ENCODE measurements around the gene EPRS1. TPM values are rescaled to one million over a fixed set of nuclear protein-coding genes. Genes with fewer than 3 reads are reported as not detected.

EPRS1 gene
- total and polyA plus RNA-seq, 11 donors, result 35.1 to 91.3 (median 65.2) TPM

- intact Hi-C loops (cut with DNase I), result no loop called here
- 84 to 90% (median 87%) methylated on average over 2 of the region's 2 CpGs for WGBS, 4 donors
- Histone ChIP-seq H3K9me3 (no peaks in the 10 kb centered on the region), H3K27me3 (no peaks in the 10 kb centered on the region), H3K36me3 (peaks cover 0 to 87% (median 75%) of the 10 kb centered on the region in 9 donors), H3K4me3 (no peak overlapping the region), H3K27ac (no peak overlapping the region), H3K4me1 (no peaks in the 10 kb centered on the region)
- TF ChIP-seq POLR2A (IDR thresholded peaks at IDR 0.05) (no peak), CTCF (IDR thresholded peaks at IDR 0.05) (no peak)
- no peak for ATAC-seq
- no peak for DNase-seq
These were observed 15.0 kb downstream of the EPRS1 start for GRCh38 chr1:220031287-220031686.

- 84 to 89% (median 85%) methylated on average over 4 of the region's 4 CpGs for WGBS, 4 donors
- ATAC-seq, result no peak
These were observed 17.9 kb downstream of the EPRS1 start for GRCh38 chr1:220028346-220028895.

DNA sequence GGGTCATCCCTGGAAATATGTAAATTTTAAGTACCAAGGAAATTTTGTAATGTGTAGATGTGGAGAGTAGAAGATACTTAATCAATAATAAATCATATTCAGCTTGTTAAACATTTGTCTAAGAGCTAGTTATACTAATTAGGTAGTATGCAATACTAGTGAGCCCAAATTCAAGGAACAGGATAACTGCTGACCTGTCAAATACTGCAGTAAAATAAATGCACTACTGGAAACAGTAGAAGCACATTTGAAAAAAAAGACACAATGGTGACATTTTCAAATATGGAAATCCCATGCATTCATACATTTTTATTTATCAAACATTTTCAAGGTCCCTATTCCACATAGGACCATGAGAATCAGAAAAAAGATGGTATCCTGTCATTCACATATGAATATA is 27.2 kb downstream of the EPRS1 start:
- intact Hi-C loops (cut with DNase I), result loop anchor here in 1 of 10 donors (5.0 kb wide), 1 partner anchor 37 kb away; no protein-coding TSS in a partner anchor
- no peak for ATAC-seq
- peaks cover 0 to 100% (median 79%) of the 10 kb centered on the region in 9 donors for H3K36me3 ChIP-seq

More at GRCh38 chr1:220028346-220028895, 17.9 kb downstream of the EPRS1 start:
- Histone ChIP-seq H3K4me1 (no peaks in the 10 kb centered on the region), H3K4me3 (no peak overlapping the region), H3K9me3 (no peaks in the 10 kb centered on the region), H3K27ac (no peak overlapping the region), H3K36me3 (peaks cover 0 to 99% (median 88%) of the 10 kb centered on the region in 9 donors), H3K27me3 (no peaks in the 10 kb centered on the region)
- TF ChIP-seq CTCF (IDR thresholded peaks at IDR 0.05) (no peak), POLR2A (IDR thresholded peaks at IDR 0.05) (no peak)
- DNase-seq, result no peak
- intact Hi-C loops (cut with DNase I), result no loop called here

GRCh38 chr1:220013497-220013896 is 32.8 kb downstream of the EPRS1 start:
- H3K36me3 ChIP-seq, result peaks cover 4 to 97% (median 68%) of the 10 kb centered on the region in 9 donors
- no peak overlapping the region for H3K4me3 ChIP-seq
- H3K9me3 ChIP-seq, result no peaks in the 10 kb centered on the region
- H3K27me3 ChIP-seq, result no peaks in the 10 kb centered on the region
- intact Hi-C loops (cut with DNase I), result no loop called here
- ATAC-seq (peak in 1 of 4 donors; percentile 53), DNase-seq (no peak)
- peak overlapping the region in 1 of 12 donors; percentile 4 for H3K27ac ChIP-seq
- peaks cover 0 to 16% (median 2%) of the 10 kb centered on the region in 12 donors for H3K4me1 ChIP-seq
- 71 to 81% (median 75%) methylated on average over 3 of the region's 3 CpGs for WGBS, 4 donors
- TF ChIP-seq CTCF (IDR thresholded peaks at IDR 0.05), result no peak
- no peak for TF ChIP-seq POLR2A (IDR thresholded peaks at IDR 0.05)

More for the DNA sequence above, 27.2 kb downstream of the EPRS1 start:
- H3K4me3 ChIP-seq, result no peak overlapping the region
- no peaks in the 10 kb centered on the region for H3K9me3 ChIP-seq
- peaks cover 0 to 4% (median 0%) of the 10 kb centered on the region in 12 donors for H3K4me1 ChIP-seq
- TF ChIP-seq CTCF (IDR thresholded peaks at IDR 0.05) (no peak), POLR2A (IDR thresholded peaks at IDR 0.05) (no peak)
- no peak overlapping the region for H3K27ac ChIP-seq
- H3K27me3 ChIP-seq, result no peaks in the 10 kb centered on the region
- no peak for DNase-seq
